ENCODE data around the gene KCNQ5.

Gene KCNQ5

GRCh38 chr6:72954716-72955115, 332.9 kb downstream of the KCNQ5 start:
- no peak for DNase-seq (ENCODE audit: low read depth)
- no peak overlapping the region for H3K4me3 ChIP-seq (ENCODE audit: low read length)
- TF ChIP-seq CTCF (IDR thresholded peaks at IDR 0.05; ENCODE audit: insufficient read depth, low read depth, low read length, missing control alignments): no peak

- TF ChIP-seq CTCF (IDR thresholded peaks at IDR 0.05; ENCODE audit: insufficient read depth, low read depth, low read length, missing control alignments): no peak
- DNase-seq (ENCODE audit: low read depth): no peak
- no peak overlapping the region for H3K4me3 ChIP-seq (ENCODE audit: low read length)
These were observed 333.8 kb downstream of the KCNQ5 start for GRCh38 chr6:72955666-72956065.

- no peak for DNase-seq (ENCODE audit: low read depth)
- H3K4me3 ChIP-seq (ENCODE audit: low read length): no peak overlapping the region
- no peak for TF ChIP-seq CTCF (IDR thresholded peaks at IDR 0.05; ENCODE audit: insufficient read depth, low read depth, low read length, missing control alignments)
These were observed 334.4 kb downstream of the KCNQ5 start for GRCh38 chr6:72956272-72956671.

- no peak overlapping the region for H3K4me3 ChIP-seq (ENCODE audit: low read length)
- no peak for TF ChIP-seq CTCF (IDR thresholded peaks at IDR 0.05; ENCODE audit: insufficient read depth, low read depth, low read length, missing control alignments)
- no peak for DNase-seq (ENCODE audit: low read depth)
These were observed 338.0 kb downstream of the KCNQ5 start for GRCh38 chr6:72959821-72960220.

- peak; percentile 18 for DNase-seq (ENCODE audit: low read depth)
- no peak for TF ChIP-seq CTCF (IDR thresholded peaks at IDR 0.05; ENCODE audit: insufficient read depth, low read depth, low read length, missing control alignments)
- H3K4me3 ChIP-seq (ENCODE audit: low read length): no peak overlapping the region
These were observed 342.1 kb downstream of the KCNQ5 start for GRCh38 chr6:72963946-72964345.

GRCh38 chr6:72966628-72967280, 344.9 kb downstream of the KCNQ5 start:
- TF ChIP-seq CTCF (IDR thresholded peaks at IDR 0.05; ENCODE audit: insufficient read depth, low read depth, low read length, missing control alignments): no peak
- DNase-seq (ENCODE audit: low read depth): peak; percentile 73
- H3K4me3 ChIP-seq (ENCODE audit: low read length): no peak overlapping the region

- no peak for DNase-seq (ENCODE audit: low read depth)
- H3K4me3 ChIP-seq (ENCODE audit: low read length): no peak overlapping the region
- TF ChIP-seq CTCF (IDR thresholded peaks at IDR 0.05; ENCODE audit: insufficient read depth, low read depth, low read length, missing control alignments): no peak
These were observed 345.5 kb downstream of the KCNQ5 start for GRCh38 chr6:72967329-72967728.

Measured in epithelial cell of esophagus (primary cell).